K562 (cell line): ENCODE measurements around the gene CDPF1.

Experiments
- ARNT ChIP-seq, 2 experiments: fragments of 450-650 bp; IDR thresholded peaks; 2 replicates each; pipeline ENCODE4 v1.6.1; 2016; ENCODE audit warnings: mild to moderate bottlenecking in 1 of 2
- CC2D1A ChIP-seq: fragments of 450-650 bp; IDR thresholded peaks from 2 replicates; pipeline ENCODE4 v1.6.1; 2017; ENCODE audit warnings: mild to moderate bottlenecking
- CTCF ChIP-seq, 3 experiments: IDR thresholded peaks in 2 of 3; conservative IDR thresholded peaks in 1 of 3; 2 replicates each; pipeline ENCODE4 v1.5.1; 2011 to 2012; ENCODE audit warnings: low read length in 3 of 3, mild to moderate bottlenecking in 3 of 3, control low read depth in 2 of 3, improper control_type of control experiment in 1 of 3, inconsistent platforms in 1 of 3, low read depth in 1 of 3, mixed read lengths in 1 of 3, moderate library complexity in 1 of 3; ENCODE audit not compliant: insufficient read depth in 2 of 3
- ESRRA ChIP-seq: fragments of 450-650 bp; IDR thresholded peaks from 2 replicates; pipeline ENCODE4 v1.6.1; 2014; ENCODE audit warnings: low read depth, mild to moderate bottlenecking, moderate library complexity, borderline replicate concordance
- POLR2A ChIP-seq: fragments of 450-650 bp; conservative IDR thresholded peaks from 2 replicates; pipeline ENCODE4 v1.6.1; 2016
- POLR2AphosphoS2 ChIP-seq: IDR thresholded peaks from 2 replicates; pipeline ENCODE4 v1.6.1; 2012; ENCODE audit warnings: low read length, improper control_type of control experiment
- PTBP1 ChIP-seq: fragments of 200-400 bp; formaldehyde crosslinking; IDR thresholded peaks from 2 replicates; pipeline ENCODE4 v1.6.1; 2017; ENCODE audit warnings: low read depth, low read length
- SETDB1 ChIP-seq: IDR thresholded peaks from one replicate; pipeline ENCODE4 v1.6.1; 2012; ENCODE audit warnings: low read length, control low read depth, inconsistent platforms
- TEAD1 ChIP-seq, 2 experiments: fragments of 450-650 bp in 1 of 2; sonication (generic) in 1 of 2; formaldehyde crosslinking; IDR thresholded peaks; 2 replicates each; pipeline versions ENCODE4 v1.4.0 to v1.8.0; 2020 to 2022; ENCODE audit warnings: mild to moderate bottlenecking in 2 of 2, missing genetic modification reagents in 1 of 2
- ZNF274 ChIP-seq: IDR thresholded peaks from 2 replicates; pipeline ENCODE4 v1.6.1; 2011; ENCODE audit warnings: low read depth, mild to moderate bottlenecking, low read length, moderate library complexity, borderline replicate concordance
- ZNF324 ChIP-seq: fragments of 250-450 bp; sonication (Bioruptor Pico); IDR thresholded peaks from 2 replicates; pipeline ENCODE4 v1.4.0; 2020; ENCODE audit warnings: mild to moderate bottlenecking
- ZNF512 ChIP-seq: IDR thresholded peaks from 2 replicates; pipeline ENCODE4 v1.6.1; 2016; ENCODE audit warnings: missing genetic modification characterization, missing compliant biosample characterization
- ZNF778 ChIP-seq: fragments of 450-650 bp; formaldehyde crosslinking; IDR thresholded peaks from 2 replicates; pipeline ENCODE4 v1.4.0; 2020; ENCODE audit warnings: mild to moderate bottlenecking, moderate library complexity
- TF ChIP-seq, protein P1 (sequence below): fragments of 250-450 bp; sonication (Bioruptor Pico); IDR thresholded peaks from 2 replicates; pipeline ENCODE4 v1.9.0; 2021; ENCODE audit warnings: mild to moderate bottlenecking, inconsistent platforms

DNA sequence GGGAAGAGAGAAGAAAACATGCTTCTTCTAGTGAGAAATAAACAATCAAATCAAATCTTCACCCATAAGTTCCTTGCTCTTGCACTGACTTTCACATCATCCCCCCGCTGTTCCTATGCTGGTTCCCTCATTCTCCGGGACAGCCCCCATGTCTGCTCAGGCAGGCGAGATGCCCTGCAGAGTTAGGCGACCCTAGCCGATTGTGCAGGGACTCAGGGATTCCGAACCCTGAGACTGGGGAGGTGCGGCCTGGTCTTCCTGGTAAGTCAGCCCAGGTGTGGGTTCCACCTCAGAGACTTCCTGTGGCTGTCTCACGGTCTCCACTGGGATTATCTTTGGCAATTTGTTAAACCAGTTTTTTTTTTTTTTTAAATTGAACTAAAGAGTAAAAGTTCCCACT lies 24.3 kb upstream of the CDPF1 start:
- TF ChIP-seq ZNF512 (tag): no peak
- no peak for TF ChIP-seq TEAD1 (CRISPR knock-in tag; IDR thresholded peaks at IDR 0.05)
- TF ChIP-seq POLR2A: no peak
- TF ChIP-seq ZNF778 (CRISPR knock-in tag): no peak
- TF ChIP-seq POLR2AphosphoS2: no peak
- no peak for TF ChIP-seq ZNF324 (CRISPR knock-in tag)
- TF ChIP-seq ARNT (IDR thresholded peaks at IDR 0.05): no peak
- no peak for TF ChIP-seq CTCF (IDR thresholded peaks at IDR 0.05 in 2 of 3, conservative IDR thresholded peaks at IDR 0.05 in 1 of 3; ENCODE audit: insufficient read depth in 2 of 3, low read depth in 1 of 3, low read length in 3 of 3)
- TF ChIP-seq, protein P1, sequence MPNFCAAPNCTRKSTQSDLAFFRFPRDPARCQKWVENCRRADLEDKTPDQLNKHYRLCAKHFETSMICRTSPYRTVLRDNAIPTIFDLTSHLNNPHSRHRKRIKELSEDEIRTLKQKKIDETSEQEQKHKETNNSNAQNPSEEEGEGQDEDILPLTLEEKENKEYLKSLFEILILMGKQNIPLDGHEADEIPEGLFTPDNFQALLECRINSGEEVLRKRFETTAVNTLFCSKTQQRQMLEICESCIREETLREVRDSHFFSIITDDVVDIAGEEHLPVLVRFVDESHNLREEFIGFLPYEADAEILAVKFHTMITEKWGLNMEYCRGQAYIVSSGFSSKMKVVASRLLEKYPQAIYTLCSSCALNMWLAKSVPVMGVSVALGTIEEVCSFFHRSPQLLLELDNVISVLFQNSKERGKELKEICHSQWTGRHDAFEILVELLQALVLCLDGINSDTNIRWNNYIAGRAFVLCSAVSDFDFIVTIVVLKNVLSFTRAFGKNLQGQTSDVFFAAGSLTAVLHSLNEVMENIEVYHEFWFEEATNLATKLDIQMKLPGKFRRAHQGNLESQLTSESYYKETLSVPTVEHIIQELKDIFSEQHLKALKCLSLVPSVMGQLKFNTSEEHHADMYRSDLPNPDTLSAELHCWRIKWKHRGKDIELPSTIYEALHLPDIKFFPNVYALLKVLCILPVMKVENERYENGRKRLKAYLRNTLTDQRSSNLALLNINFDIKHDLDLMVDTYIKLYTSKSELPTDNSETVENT (CRISPR knock-in tag): no peak
- TF ChIP-seq ZNF274: no peak
- TF ChIP-seq PTBP1: no peak
- no peak for TF ChIP-seq ESRRA
- no peak for TF ChIP-seq CC2D1A
- no peak for TF ChIP-seq SETDB1
